ENCODE measurements around the gene CHKA.

- no peak for TF ChIP-seq EGR1 (IDR thresholded peaks at IDR 0.05)
- no peak for TF ChIP-seq MAX (IDR thresholded peaks at IDR 0.05)
- TF ChIP-seq TAF1 (IDR thresholded peaks at IDR 0.05; ENCODE audit: low read depth): no peak
- no peak for TF ChIP-seq EP300 (IDR thresholded peaks at IDR 0.05; ENCODE audit: borderline replicate concordance)
- no peak for TF ChIP-seq NFIC (IDR thresholded peaks at IDR 0.05)
- no peak for TF ChIP-seq ZBTB7A (IDR thresholded peaks at IDR 0.05; ENCODE audit: low read depth)
- no peak for TF ChIP-seq CEBPB (IDR thresholded peaks at IDR 0.05)
- TF ChIP-seq, protein P1, sequence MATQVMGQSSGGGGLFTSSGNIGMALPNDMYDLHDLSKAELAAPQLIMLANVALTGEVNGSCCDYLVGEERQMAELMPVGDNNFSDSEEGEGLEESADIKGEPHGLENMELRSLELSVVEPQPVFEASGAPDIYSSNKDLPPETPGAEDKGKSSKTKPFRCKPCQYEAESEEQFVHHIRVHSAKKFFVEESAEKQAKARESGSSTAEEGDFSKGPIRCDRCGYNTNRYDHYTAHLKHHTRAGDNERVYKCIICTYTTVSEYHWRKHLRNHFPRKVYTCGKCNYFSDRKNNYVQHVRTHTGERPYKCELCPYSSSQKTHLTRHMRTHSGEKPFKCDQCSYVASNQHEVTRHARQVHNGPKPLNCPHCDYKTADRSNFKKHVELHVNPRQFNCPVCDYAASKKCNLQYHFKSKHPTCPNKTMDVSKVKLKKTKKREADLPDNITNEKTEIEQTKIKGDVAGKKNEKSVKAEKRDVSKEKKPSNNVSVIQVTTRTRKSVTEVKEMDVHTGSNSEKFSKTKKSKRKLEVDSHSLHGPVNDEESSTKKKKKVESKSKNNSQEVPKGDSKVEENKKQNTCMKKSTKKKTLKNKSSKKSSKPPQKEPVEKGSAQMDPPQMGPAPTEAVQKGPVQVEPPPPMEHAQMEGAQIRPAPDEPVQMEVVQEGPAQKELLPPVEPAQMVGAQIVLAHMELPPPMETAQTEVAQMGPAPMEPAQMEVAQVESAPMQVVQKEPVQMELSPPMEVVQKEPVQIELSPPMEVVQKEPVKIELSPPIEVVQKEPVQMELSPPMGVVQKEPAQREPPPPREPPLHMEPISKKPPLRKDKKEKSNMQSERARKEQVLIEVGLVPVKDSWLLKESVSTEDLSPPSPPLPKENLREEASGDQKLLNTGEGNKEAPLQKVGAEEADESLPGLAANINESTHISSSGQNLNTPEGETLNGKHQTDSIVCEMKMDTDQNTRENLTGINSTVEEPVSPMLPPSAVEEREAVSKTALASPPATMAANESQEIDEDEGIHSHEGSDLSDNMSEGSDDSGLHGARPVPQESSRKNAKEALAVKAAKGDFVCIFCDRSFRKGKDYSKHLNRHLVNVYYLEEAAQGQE (IDR thresholded peaks at IDR 0.05; ENCODE audit: low read depth): no peak
Measured at GRCh38 chr11:68153742-68154141, 32.6 kb upstream of the CHKA start.
